HTR-8/SVneo (cell line): Measurements from ENCODE around the gene CLBA1.

Experiments used
- DNase-seq: peaks from one replicate; pipeline ENCODE4 v3.0.0; 2011; ENCODE audit warnings: low spot score, mixed read lengths; ENCODE audit not compliant: insufficient read length
- FAIRE-seq: peaks from 2 replicates; lab custom pipeline; 2011; peaks lifted over from hg19 to GRCh38; lab: Jason Lieb, UNC

CLBA1 gene

GRCh38 chr14:104978746-104979691 is 6.6 kb upstream of the CLBA1 start:
- FAIRE-seq: no peak

GRCh38 chr14:104979758-104980610 is 5.6 kb upstream of the CLBA1 start:
- DNase-seq (no peak), FAIRE-seq (peak; percentile 95)

More at GRCh38 chr14:104978746-104979691, 6.6 kb upstream of the CLBA1 start:
- DNase-seq: no peak

GRCh38 chr14:104980611-104981531 is 4.7 kb upstream of the CLBA1 start:
- FAIRE-seq: no peak
- DNase-seq: no peak

- no peak for FAIRE-seq
- no peak for DNase-seq
Observed at GRCh38 chr14:104981699-104982541, 3.7 kb upstream of the CLBA1 start.

GRCh38 chr14:104982548-104983230 is 2.9 kb upstream of the CLBA1 start:
- DNase-seq (no peak), FAIRE-seq (no peak)

- DNase-seq: no peak
- no peak for FAIRE-seq
Observed at GRCh38 chr14:104983231-104983721, 2.3 kb upstream of the CLBA1 start.

GRCh38 chr14:104984056-104984894 is 1.3 kb upstream of the CLBA1 start:
- FAIRE-seq: no peak
- DNase-seq: no peak

- FAIRE-seq (no peak), DNase-seq (no peak)
Observed at GRCh38 chr14:104986487-104987164, 1.0 kb downstream of the CLBA1 start.

GRCh38 chr14:104989236-104989950 is 3.8 kb downstream of the CLBA1 start:
- no peak for FAIRE-seq
- DNase-seq: no peak

- no peak for FAIRE-seq
- no peak for DNase-seq
Observed at GRCh38 chr14:104989951-104990303, 4.3 kb downstream of the CLBA1 start.

GRCh38 chr14:104991896-104992230 is 6.3 kb downstream of the CLBA1 start:
- DNase-seq: no peak
- FAIRE-seq: peak; percentile 97

- no peak for FAIRE-seq
- no peak for DNase-seq
Observed at GRCh38 chr14:104992501-104992900, 6.9 kb downstream of the CLBA1 start.

GRCh38 chr14:104993306-104993705 is 7.7 kb downstream of the CLBA1 start:
- no peak for FAIRE-seq
- DNase-seq: no peak

- no peak for FAIRE-seq
- no peak for DNase-seq
Observed at GRCh38 chr14:104993808-104994591, 8.4 kb downstream of the CLBA1 start.

- FAIRE-seq: peak; percentile 36
- DNase-seq: no peak
Observed at GRCh38 chr14:104994978-104995377, 9.4 kb downstream of the CLBA1 start.

GRCh38 chr14:104996032-104996431 is 10.4 kb downstream of the CLBA1 start:
- FAIRE-seq (no peak), DNase-seq (no peak)
